Measurements from ENCODE around the gene LIN52. TPM values are rescaled to one million over a fixed set of nuclear protein-coding genes. Genes with fewer than 3 reads are reported as not detected.

The LIN52 gene
- total and polyA plus RNA-seq, 2 of the 8 experiments (the other 6 are each of a cell fraction or from before 2014, with no cell fraction given) = 6.8 to 11.6 TPM

GRCh38 chr14:74239848-74240793, 155.4 kb downstream of the LIN52 start (continued):
- TF ChIP-seq ATF2 (IDR thresholded peaks at IDR 0.05; ENCODE audit: low read length) = no peak
- TF ChIP-seq CEBPB (IDR thresholded peaks at IDR 0.05; ENCODE audit: low read depth, low read length) = no peak
- peak; percentile 94 for TF ChIP-seq CBX8 (IDR thresholded peaks at IDR 0.05; ENCODE audit: borderline replicate concordance, low read depth, low read length)
- no peak for TF ChIP-seq SIX5 (IDR thresholded peaks at IDR 0.05; ENCODE audit: low read depth, low read length)
- TF ChIP-seq EZH2 (IDR thresholded peaks at IDR 0.05; ENCODE audit: low read depth, low read length, severe bottlenecking) = peak; percentile 94
- TF ChIP-seq JUN (IDR thresholded peaks at IDR 0.05; ENCODE audit: low read depth, low read length) = no peak

Data from H1 (cell line).